Fibroblast of skin of back (primary cell): ENCODE data around the gene FREM2.

Experiments
- DNase-seq: peaks from one replicate; pipeline ENCODE4 v3.0.0-alpha.2; 2013

FREM2 gene

DNA sequence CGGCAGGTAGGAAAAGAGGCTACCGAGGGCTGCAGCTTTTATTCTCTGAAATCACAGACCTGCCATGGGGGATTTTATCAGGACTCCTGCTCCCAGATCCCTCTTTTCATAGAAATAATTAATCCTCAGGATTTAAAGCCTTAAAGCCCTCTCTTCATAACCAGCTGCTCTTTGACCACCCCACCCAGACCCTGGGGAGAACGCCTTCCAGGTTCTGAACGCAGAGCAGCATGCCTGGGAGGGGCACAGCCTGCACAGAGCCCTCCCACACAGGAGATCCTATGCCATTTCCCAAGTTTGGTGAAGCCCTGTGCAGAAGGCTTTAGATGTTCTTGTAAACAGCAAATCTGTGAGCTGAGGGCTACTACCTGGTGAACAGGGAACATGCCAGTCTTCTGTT is 212.7 kb downstream of the FREM2 start:
- DNase-seq, result no peak

DNA sequence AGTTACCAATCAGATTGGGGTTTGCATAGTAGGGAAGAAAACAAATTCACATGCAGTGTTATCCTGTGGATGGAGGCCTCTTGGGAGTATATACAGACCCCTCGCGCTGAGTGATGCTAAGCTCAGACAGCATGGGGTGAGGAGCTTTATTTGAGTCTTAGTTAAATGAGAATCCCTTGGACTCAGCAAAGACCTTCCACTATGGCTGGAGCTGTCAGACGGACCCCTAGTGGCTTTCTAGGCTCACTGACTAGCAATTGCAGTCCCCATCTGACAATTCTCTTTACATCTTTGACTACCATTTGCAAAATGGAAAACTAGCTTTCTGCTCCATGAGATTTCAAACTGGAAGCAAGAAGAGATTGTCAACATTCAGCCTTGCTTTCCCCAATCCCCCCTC is 213.3 kb downstream of the FREM2 start:
- no peak for DNase-seq

DNA sequence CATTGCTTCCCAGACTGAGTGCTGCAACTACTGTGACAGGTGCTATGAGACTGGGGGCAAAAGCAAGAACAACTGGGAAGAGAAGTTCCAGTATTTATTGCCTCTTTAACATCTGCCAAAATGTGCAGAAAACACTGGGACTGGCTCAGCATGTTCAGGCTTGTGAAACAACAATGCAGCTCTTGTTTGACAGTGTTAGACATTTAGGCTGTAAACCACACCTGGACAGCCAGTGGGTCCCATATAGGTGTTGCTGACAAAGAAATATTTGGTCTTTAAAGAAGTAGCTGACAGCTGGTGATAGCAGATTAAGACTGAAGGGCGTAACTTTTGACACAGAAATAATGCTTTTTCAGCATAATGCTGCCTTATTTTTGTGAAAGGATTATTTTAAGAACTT is 215.7 kb downstream of the FREM2 start:
- no peak for DNase-seq

GRCh38 chr13:38905081-38905480 is 218.2 kb downstream of the FREM2 start:
- no peak for DNase-seq

GRCh38 chr13:38905861-38906260 is 219.0 kb downstream of the FREM2 start:
- no peak for DNase-seq

GRCh38 chr13:38908574-38908973 is 221.7 kb downstream of the FREM2 start:
- DNase-seq, result no peak

DNA sequence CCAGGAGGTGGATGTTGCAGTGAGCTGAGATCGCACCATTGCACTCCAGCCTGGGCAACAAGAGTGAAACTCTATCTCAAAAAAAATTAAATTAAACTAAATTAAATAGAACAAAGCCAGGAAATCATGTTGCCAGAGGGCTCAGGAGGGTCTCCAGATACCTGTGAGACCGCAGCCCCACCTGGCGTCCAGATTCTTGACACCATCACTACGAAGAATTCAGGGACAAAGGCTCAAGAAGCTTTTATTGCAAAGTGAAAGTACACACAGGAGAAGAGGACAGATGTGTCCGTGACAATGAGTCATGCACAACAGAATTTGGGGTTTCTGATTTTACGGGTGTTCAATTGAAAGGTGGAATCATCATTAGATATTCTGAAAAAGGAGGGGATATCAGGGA is 227.2 kb downstream of the FREM2 start:
- no peak for DNase-seq

GRCh38 chr13:38921081-38921480 is 234.2 kb downstream of the FREM2 start:
- no peak for DNase-seq

- no peak for DNase-seq
Observed at GRCh38 chr13:38922170-38922569, 235.3 kb downstream of the FREM2 start.

GRCh38 chr13:38933786-38934185 is 246.9 kb downstream of the FREM2 start:
- DNase-seq, result no peak
